Measurements from ENCODE around the gene ATP10A.
"Not testable (repeated sequence)": the region's sequence is repeated elsewhere in the genome, so short reads cannot be mapped to it uniquely, and the experiment has no call there.

ATP10A gene

DNA sequence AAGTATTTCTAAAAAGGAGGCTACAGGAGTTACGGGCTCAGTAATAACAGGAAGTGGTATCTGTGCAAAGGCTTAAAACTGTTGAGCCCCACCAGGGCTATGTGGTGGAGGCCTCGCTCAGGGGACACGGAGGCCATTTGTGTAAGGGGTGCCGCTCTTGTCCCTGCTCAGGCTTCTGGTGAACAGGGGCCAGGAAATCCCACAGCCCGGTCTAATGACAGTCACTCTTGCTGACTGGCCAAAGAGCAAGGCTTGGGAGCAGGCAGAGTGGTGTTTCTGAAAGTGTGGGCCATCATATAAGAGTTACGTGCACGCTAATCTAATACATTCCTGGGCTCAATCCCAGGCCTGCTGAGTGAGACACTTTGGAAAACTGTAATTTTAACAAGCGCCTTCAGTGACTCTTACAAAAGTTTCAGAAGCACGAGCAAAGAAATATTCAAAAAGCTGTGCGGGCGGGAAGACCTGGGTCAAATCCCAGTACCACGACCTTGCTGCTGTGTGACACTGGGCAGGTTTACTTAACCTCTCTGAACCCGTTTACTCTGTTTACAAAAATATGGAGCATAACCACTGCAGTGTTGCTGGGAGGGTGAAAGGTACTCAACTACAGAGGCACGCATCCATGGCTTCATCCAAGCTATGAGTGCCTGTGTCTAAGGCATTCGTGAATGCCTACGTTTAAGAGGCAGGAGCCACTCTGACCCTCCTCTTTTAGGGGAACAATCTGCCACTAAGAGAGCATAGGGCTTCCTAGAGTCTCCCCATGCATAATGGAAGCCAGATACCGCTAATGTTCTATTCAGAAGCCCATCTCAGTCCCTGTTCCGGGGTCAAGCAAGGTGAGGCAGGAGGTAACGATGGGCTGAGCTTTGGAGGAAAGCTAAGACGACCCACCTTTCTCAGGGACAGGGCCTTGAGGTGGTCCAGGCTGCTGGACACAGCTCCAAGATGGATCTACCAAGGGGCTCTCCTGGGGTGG lies 2.0 kb downstream of the ATP10A start:
- peaks cover 77% of the 10 kb centered on the region for H3K27me3 Mint-ChIP-seq (ENCODE audit: low read depth)
- no peaks in the 10 kb centered on the region for H3K36me3 Mint-ChIP-seq (ENCODE audit: low read depth)
- TF ChIP-seq, protein P1, sequence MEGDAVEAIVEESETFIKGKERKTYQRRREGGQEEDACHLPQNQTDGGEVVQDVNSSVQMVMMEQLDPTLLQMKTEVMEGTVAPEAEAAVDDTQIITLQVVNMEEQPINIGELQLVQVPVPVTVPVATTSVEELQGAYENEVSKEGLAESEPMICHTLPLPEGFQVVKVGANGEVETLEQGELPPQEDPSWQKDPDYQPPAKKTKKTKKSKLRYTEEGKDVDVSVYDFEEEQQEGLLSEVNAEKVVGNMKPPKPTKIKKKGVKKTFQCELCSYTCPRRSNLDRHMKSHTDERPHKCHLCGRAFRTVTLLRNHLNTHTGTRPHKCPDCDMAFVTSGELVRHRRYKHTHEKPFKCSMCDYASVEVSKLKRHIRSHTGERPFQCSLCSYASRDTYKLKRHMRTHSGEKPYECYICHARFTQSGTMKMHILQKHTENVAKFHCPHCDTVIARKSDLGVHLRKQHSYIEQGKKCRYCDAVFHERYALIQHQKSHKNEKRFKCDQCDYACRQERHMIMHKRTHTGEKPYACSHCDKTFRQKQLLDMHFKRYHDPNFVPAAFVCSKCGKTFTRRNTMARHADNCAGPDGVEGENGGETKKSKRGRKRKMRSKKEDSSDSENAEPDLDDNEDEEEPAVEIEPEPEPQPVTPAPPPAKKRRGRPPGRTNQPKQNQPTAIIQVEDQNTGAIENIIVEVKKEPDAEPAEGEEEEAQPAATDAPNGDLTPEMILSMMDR (IDR thresholded peaks at IDR 0.05; ENCODE audit: unreplicated experiment in 3 of 3), result no peak
- H3K27ac Mint-ChIP-seq, result peak overlapping the region in 1 of 3 experiments; percentile 53
- peaks cover 26% of the 10 kb centered on the region for H3K4me1 Mint-ChIP-seq
- H3K4me3 Mint-ChIP-seq, result peak overlapping the region; percentile 80 to 83 (median 80)
- no peaks in the 10 kb centered on the region for H3K9me3 Mint-ChIP-seq

DNA sequence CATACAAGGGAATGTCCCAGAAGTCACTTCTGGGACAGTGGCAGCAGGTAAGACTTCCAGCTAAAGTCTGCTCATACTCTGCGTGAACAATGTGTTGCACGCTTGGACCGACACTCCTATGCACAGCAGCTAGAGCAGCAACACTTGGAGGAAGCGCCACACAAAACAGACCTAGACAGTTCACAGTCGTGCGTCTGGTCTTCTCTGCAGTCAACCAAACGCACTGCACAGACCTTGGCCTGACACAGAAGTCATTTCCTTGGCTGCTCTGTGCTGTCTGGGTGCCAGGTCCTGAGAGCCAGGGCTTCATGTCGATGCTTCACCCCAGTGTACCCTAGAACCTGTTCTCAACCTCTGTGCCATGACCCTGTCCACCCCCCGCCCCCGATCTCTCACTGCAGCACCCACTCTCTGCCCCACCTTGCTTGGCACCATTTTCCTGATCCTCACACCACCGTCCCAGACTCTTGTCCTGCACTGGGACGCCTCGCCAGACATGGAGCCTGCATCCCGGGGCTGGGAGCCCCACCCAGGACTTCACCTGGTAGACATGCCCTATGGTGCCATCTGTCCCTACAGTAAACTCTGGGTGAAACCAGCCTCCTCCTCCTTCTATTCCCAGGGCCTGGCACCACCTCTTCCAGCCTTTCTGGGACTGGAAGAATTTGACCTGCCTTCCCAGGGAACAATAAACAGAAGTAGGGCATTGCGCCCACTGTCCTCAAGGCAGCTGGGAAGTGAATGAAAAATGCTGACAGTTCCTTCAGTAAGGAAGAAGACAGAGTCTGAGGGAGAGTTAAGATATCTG lies 3.1 kb downstream of the ATP10A start:
- Mint-ChIP-seq H3K36me3 (ENCODE audit: low read depth) (no peaks in the 10 kb centered on the region), H3K4me1 (peaks cover 26% of the 10 kb centered on the region), H3K27ac (no peak overlapping the region), H3K9me3 (no peaks in the 10 kb centered on the region), H3K27me3 (ENCODE audit: low read depth) (peaks cover 68% of the 10 kb centered on the region), H3K4me3 (peak overlapping the region; percentile 80 to 83 (median 80))
- TF ChIP-seq, protein P1 (IDR thresholded peaks at IDR 0.05; ENCODE audit: unreplicated experiment in 3 of 3), result no peak

DNA sequence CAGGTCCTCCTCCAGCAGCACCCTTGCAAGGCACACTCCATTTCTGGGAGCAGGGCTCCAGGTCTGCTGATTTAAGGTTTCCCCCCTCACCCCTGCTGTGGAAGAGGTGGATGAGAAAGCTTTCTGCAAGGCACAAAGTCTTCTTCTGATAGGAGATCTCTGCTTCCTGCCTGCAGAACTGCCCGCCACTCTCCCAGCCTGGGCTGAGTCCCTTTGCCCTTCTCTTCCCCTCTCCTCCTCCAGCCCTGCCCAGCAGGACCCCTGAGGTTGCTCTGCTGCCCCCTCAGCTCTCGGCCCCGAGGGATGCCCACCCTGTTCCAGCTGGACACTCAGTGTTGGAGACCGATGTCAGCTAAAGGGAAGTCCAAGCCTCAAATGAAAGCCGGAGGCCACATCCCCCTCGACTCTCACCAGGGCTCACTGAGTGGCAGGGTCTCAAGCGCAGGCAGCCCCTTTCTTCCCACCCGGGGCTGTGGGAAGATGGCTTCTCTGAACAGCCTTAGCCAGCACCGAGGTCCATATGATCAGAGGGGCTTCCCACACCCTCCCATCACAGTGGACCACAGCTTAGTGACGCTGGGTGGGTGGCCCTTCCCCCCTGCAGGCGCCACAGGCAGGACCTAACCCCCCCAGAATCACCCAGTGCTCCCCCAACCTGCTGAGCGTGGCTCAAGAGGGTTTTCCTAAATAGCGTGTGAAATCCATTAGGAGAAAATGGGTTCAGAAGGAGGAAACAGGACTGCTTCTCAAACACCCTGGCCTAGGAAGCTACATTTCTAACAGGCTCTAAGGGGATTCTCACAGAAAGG lies 4.0 kb downstream of the ATP10A start:
- Mint-ChIP-seq H3K27ac (no peak overlapping the region), H3K36me3 (ENCODE audit: low read depth) (no peaks in the 10 kb centered on the region), H3K4me1 (peaks cover 26% of the 10 kb centered on the region), H3K4me3 (no peak overlapping the region), H3K9me3 (no peaks in the 10 kb centered on the region), H3K27me3 (ENCODE audit: low read depth) (peaks cover 59% of the 10 kb centered on the region)
- TF ChIP-seq, protein P1 (IDR thresholded peaks at IDR 0.05; ENCODE audit: unreplicated experiment in 3 of 3), result no peak

DNA sequence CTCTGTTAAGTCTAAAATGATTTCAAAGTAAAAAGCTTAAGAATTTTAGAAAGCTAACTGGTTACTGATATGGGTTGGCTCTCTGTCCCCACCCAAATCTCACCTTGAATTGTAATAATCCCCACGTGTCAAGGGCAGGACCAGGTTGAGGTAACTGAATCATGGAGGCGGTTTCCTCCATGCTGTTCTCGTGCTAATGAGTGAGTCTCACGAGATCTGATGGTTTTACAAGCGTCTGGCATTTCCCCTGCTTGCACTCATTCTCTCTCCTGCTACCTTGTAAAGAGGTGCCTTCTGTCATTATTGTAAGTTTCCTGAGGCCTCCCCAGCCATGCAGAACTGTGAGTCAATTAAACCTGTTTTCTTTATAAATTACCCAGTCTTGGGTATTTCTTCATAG lies 7.1 kb downstream of the ATP10A start:
- H3K27ac Mint-ChIP-seq; H3K9me3 Mint-ChIP-seq; H3K4me3 Mint-ChIP-seq; H3K36me3 Mint-ChIP-seq (ENCODE audit: low read depth): not testable (repeated sequence)
- Mint-ChIP-seq H3K27me3 (ENCODE audit: low read depth) (peaks cover 51% of the 10 kb centered on the region), H3K4me1 (peaks cover 20% of the 10 kb centered on the region)

DNA sequence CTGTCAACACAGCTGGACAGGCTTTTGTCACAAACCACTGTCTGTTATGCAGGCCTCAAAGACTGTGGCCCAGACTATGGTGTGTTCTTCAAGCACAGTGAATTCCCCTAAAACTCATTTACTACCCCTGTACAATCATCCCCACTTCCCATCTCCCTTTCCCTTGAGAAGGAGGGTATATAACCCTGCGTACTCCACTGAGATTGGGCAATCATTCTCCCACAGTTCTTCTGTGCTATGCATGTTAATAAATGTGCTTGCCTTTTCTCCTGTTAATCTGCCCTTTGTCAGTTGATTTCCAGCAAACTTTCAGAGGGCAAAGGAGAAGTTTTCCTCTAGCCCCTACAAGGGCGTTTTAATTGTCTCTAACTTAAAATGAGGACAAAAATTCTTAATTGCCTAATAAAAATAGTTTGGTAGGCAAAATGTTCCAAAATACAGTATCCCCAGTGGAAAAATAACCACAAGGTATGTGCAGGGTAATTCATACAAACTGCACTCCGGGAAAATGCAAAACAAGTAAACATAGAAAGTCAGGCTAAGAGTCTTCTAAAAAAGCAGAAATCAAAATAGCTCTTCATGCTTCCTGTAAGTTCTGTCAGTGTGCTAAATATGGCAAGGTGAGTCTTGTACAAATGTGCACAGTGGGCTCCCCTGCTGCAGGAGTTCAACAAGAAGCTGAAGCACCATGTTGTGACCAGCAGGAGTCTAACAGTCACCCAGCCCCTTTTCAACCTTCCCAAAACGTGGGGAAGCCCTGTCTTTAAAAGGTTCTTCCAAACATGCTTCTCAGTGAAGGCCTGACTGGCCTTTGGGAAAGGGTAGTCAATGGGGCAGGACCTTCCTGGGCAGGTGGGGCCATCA lies 10.2 kb downstream of the ATP10A start:
- peak overlapping the region in 2 of 3 experiments; percentile 26 to 27 for H3K27ac Mint-ChIP-seq
- H3K27me3 Mint-ChIP-seq (ENCODE audit: low read depth), result peaks cover 22% of the 10 kb centered on the region
- H3K4me3 Mint-ChIP-seq, result peak overlapping the region in 1 of 3 experiments; percentile 5
- peaks cover 32% of the 10 kb centered on the region for H3K4me1 Mint-ChIP-seq
- no peaks in the 10 kb centered on the region for H3K36me3 Mint-ChIP-seq (ENCODE audit: low read depth)
- TF ChIP-seq, protein P1 (IDR thresholded peaks at IDR 0.05; ENCODE audit: unreplicated experiment in 3 of 3), result no peak
- no peaks in the 10 kb centered on the region for H3K9me3 Mint-ChIP-seq

Measured in nephron (organoid).